ENCODE results near the gene RP2. TPM values are rescaled to one million over a fixed set of nuclear protein-coding genes. Genes with fewer than 3 reads are reported as not detected.

Gene RP2
- total RNA-seq, 1 experiment from 2014 or later = 5.1 TPM

DNA sequence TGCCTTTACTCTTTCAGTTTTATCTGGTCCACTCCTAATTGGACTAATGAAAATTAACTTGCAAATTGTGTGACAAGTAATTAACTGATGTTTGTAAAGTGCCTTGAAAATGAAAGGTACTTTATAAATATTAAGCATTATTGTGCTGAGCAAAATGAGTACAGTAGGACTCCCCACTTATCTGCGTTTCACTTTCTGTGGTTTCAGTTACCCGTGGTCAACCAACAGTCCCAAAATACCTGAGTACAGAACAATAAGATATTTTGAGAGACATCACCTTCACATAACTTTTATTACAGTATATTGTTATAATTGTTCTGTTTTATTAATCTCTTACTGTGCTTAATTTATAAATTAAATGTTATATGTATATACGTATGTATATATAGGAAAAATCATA is 48.0 kb downstream of the RP2 start:
- peaks cover 0 to 7% (median 0%) of the 10 kb centered on the region in 3 experiments; a peak in 3 of 7 replicates for H3K36me3 Mint-ChIP-seq (ENCODE audit: insufficient read depth in 1 of 3, low read depth in 3 of 3)
- no peak overlapping the region for H2BK12ac ChIP-seq (ENCODE audit: insufficient read length, low read depth, low read length)
- no peak overlapping the region for H4K91ac ChIP-seq (ENCODE audit: insufficient read length, low read depth, low read length)
- no peak overlapping the region for H3K23ac ChIP-seq (ENCODE audit: insufficient read length, low read depth, low read length)
- no peaks in the 10 kb centered on the region for H3K79me1 ChIP-seq (ENCODE audit: insufficient read depth, low read depth, low read length, poor library complexity, severe bottlenecking)
- TF ChIP-seq, protein P1, sequence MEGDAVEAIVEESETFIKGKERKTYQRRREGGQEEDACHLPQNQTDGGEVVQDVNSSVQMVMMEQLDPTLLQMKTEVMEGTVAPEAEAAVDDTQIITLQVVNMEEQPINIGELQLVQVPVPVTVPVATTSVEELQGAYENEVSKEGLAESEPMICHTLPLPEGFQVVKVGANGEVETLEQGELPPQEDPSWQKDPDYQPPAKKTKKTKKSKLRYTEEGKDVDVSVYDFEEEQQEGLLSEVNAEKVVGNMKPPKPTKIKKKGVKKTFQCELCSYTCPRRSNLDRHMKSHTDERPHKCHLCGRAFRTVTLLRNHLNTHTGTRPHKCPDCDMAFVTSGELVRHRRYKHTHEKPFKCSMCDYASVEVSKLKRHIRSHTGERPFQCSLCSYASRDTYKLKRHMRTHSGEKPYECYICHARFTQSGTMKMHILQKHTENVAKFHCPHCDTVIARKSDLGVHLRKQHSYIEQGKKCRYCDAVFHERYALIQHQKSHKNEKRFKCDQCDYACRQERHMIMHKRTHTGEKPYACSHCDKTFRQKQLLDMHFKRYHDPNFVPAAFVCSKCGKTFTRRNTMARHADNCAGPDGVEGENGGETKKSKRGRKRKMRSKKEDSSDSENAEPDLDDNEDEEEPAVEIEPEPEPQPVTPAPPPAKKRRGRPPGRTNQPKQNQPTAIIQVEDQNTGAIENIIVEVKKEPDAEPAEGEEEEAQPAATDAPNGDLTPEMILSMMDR (conservative IDR thresholded peaks at IDR 0.05) = no peak
- H3K4me3 Mint-ChIP-seq = no peak overlapping the region
- peaks cover 29 to 39% of the 10 kb centered on the region in 2 experiments for H3K9me3 Mint-ChIP-seq
- no peaks in the 10 kb centered on the region for H3K79me2 ChIP-seq (ENCODE audit: insufficient read depth, low read length)
- no peak overlapping the region for H3K4ac ChIP-seq (ENCODE audit: low read depth, low read length)
- H3K27ac ChIP-seq (ENCODE audit: insufficient read length, low read depth, low read length) = no peak overlapping the region
- H3K27ac Mint-ChIP-seq = no peak overlapping the region
- no peak overlapping the region for H2AFZ ChIP-seq (ENCODE audit: low read length)
- no peaks in the 10 kb centered on the region for H3K23me2 ChIP-seq (ENCODE audit: insufficient read length, low read depth, low read length, poor library complexity, severe bottlenecking)
- H4K20me1 ChIP-seq (ENCODE audit: control insufficient read depth, insufficient read depth, insufficient read length) = no peaks in the 10 kb centered on the region
- no peak overlapping the region for H3K56ac ChIP-seq (ENCODE audit: insufficient read length, low read depth, low read length)
- H3K9ac ChIP-seq (ENCODE audit: extremely low read depth, insufficient read length, low read length) = no peak overlapping the region
- no peak overlapping the region for H2BK120ac ChIP-seq (ENCODE audit: low read depth, low read length, poor library complexity, severe bottlenecking)
- no peak overlapping the region for H3K4me2 ChIP-seq (ENCODE audit: insufficient read depth, insufficient read length, low read length)
- no peaks in the 10 kb centered on the region for H3K27me3 ChIP-seq (ENCODE audit: insufficient read depth, low read length)
- H4K8ac ChIP-seq (replicated peaks; ENCODE audit: insufficient read length, low read depth, low read length) = no peak overlapping the region
- no peaks in the 10 kb centered on the region for H3K4me1 ChIP-seq (ENCODE audit: insufficient read depth, low read length)
- H3T11ph ChIP-seq (ENCODE audit: low read length) = no peak overlapping the region
- H4K5ac ChIP-seq (ENCODE audit: insufficient read length, low read depth, low read length) = no peak overlapping the region
- H2BK5ac ChIP-seq (ENCODE audit: insufficient read length, low read length) = no peak overlapping the region
- no peak overlapping the region for H3K14ac ChIP-seq (ENCODE audit: insufficient read depth, low read length)
- no peak overlapping the region for H2BK15ac ChIP-seq (ENCODE audit: low read depth, low read length)
- no peaks in the 10 kb centered on the region for H3K27me3 Mint-ChIP-seq (ENCODE audit: low read depth)
- H3K9me3 ChIP-seq (ENCODE audit: control insufficient read depth, low read depth, low read length) = peaks cover 12% of the 10 kb centered on the region
- H3K4me1 Mint-ChIP-seq = peaks cover 4 to 7% of the 10 kb centered on the region in 2 experiments
- DNase-seq = no peak
- no peak overlapping the region for H2AK5ac ChIP-seq (ENCODE audit: insufficient read length, low read length)
- H3K18ac ChIP-seq (ENCODE audit: insufficient read length, low read depth, low read length) = no peak overlapping the region
- H2BK20ac ChIP-seq (ENCODE audit: low read depth, low read length, poor library complexity, severe bottlenecking) = no peak overlapping the region
- WGBS (ENCODE audit: extremely low coverage, insufficient read length, low lambda C conversion rate) = no CpG with 5 or more reads among the region's 3 CpGs

Data from H9 (cell line).